Left ventricle myocardium inferior (tissue), 1 donor: Measurements from ENCODE around the gene KLF15. TPM values are rescaled to one million over a fixed set of nuclear protein-coding genes. Genes with fewer than 3 reads are reported as not detected.

Source experiments
- DNase-seq: peaks from one replicate; pipeline ENCODE4 v3.0.0-alpha.2; 2020
- H3K27ac ChIP-seq: fragments of 200-600 bp; replicated peaks from 2 replicates; pipeline ENCODE4 v1.8.0; 2021
- H3K27me3 ChIP-seq: fragments of 200-600 bp; 2 replicates; pipeline ENCODE4 v1.8.0; 2021; ENCODE audit warnings: low read depth
- H3K36me3 ChIP-seq: fragments of 200-600 bp; 2 replicates; pipeline ENCODE4 v1.8.0; 2021
- H3K4me1 ChIP-seq: fragments of 200-600 bp; 2 replicates; pipeline ENCODE4 v1.8.0; 2021
- H3K4me3 ChIP-seq: fragments of 200-600 bp; 2 replicates; pipeline ENCODE4 v1.8.0; 2021; ENCODE audit warnings: mild to moderate bottlenecking, moderate library complexity
- H3K9me3 ChIP-seq: fragments of 200-600 bp; replicated peaks from 2 replicates; pipeline ENCODE4 v1.8.0; 2021
- CTCF ChIP-seq: fragments of 200-600 bp; IDR thresholded peaks from 2 replicates; pipeline ENCODE4 v1.8.0; 2021; ENCODE audit warnings: antibody characterized with exemption, mild to moderate bottlenecking, borderline replicate concordance
- intact Hi-C: fragments of 100-400 bp; cut with micrococcal nuclease; formaldehyde crosslinking; loops from one replicate; pipeline ENCODE4 v1.11.0; 2022
- total RNA-seq: library from RNA; stranded (reverse); fragmentation: NEBNext Ultra II Directional; extraction: Animal tissue kit (Norgen Biotek cat#: 25700); gene quantifications from one replicate; pipeline ENCODE4 v1.2.1, GENCODE V29; 2021
- donor health status: DM: no; HTN: yes; CAD: no; lungs with severe emphysema.

Gene KLF15
- total RNA-seq, 1 donor from 2014 or later: 44.6 TPM

DNA sequence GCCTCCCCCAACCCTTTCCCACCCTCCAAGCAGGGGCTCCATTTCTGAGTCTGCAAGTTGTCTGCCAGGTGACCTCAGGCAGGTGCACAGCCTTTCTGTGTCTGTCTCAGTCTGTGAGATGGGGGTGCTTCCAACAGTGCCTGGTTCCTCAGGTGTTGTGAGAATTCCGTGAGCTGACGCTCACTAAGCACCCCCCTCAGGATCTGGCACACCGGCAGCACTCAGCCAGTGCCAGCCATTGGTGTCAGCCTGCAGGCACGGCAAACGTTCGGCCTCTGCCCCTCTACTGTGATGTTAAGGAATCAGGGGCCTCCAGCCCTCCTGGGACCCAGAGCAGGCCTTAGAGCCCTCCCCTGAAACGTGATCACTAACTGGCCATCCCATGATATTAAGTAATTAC is 2.4 kb downstream of the KLF15 start:
- intact Hi-C loops: loop anchor here (10.0 kb wide), 1 partner anchor 90 kb away; no protein-coding TSS in a partner anchor
- peak overlapping the region; percentile 87 for H3K4me3 ChIP-seq

DNA sequence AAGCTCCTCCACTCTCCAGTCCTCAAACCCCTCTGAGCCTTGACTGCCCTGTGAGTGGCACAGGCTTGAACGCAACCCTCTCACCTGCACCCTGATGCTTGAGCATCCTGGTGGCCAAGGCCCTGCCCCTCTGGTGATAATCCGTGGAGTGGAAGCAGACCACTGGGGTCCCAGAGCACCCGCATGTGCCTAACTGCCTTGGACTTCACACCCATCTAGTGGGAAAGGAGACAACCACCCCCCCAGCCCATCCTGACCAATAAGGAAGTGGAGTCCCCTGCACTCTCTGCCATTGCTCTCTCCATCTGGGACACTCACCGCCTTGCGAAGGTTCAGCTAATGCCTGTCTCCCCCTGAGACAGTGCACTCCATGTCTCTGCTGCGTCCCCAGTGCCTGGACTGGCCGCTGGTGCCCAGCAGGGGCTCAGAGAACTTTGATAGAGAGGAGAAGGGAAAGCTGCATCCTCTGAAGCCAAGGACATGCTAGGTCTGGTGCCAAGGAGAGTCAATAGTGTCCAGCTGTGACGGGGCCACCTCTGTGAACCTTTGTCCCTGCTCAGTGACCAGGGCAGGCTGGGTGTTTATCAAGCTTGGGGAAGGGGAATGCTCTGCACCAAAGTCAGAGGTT is 3.4 kb downstream of the KLF15 start:
- Histone ChIP-seq H3K36me3 (peaks cover 19% of the 10 kb centered on the region), H3K27ac (peak overlapping the region; percentile 97), H3K27me3 (no peaks in the 10 kb centered on the region), H3K9me3 (no peaks in the 10 kb centered on the region), H3K4me3 (peak overlapping the region; percentile 87), H3K4me1 (peaks cover 94% of the 10 kb centered on the region)
- TF ChIP-seq CTCF: no peak
- DNase-seq: no peak
- intact Hi-C loops: loop anchor here (10.0 kb wide), 1 partner anchor 89 kb away; no protein-coding TSS in a partner anchor

More for the DNA sequence above, 2.4 kb downstream of the KLF15 start:
- H3K9me3 ChIP-seq: peaks cover 8% of the 10 kb centered on the region
- peak overlapping the region; percentile 97 for H3K27ac ChIP-seq
- peaks cover 84% of the 10 kb centered on the region for H3K4me1 ChIP-seq
- H3K36me3 ChIP-seq: peaks cover 19% of the 10 kb centered on the region
- no peak for DNase-seq
- TF ChIP-seq CTCF: no peak
- no peaks in the 10 kb centered on the region for H3K27me3 ChIP-seq

- Histone ChIP-seq H3K27ac (peak overlapping the region; percentile 97), H3K27me3 (no peaks in the 10 kb centered on the region), H3K4me1 (peaks cover 95% of the 10 kb centered on the region), H3K4me3 (no peak overlapping the region), H3K9me3 (no peaks in the 10 kb centered on the region), H3K36me3 (peaks cover 19% of the 10 kb centered on the region)
- no peak for TF ChIP-seq CTCF
- DNase-seq: no peak
- intact Hi-C loops: loop anchor here (10.0 kb wide), 1 partner anchor 88 kb away; no protein-coding TSS in a partner anchor
Measured at GRCh38 chr3:126352476-126353454, 4.4 kb downstream of the KLF15 start.

GRCh38 chr3:126351771-126352475 is 5.3 kb downstream of the KLF15 start:
- DNase-seq: no peak
- Histone ChIP-seq H3K27me3 (no peaks in the 10 kb centered on the region), H3K27ac (peak overlapping the region; percentile 97), H3K36me3 (peaks cover 19% of the 10 kb centered on the region), H3K9me3 (no peaks in the 10 kb centered on the region), H3K4me3 (no peak overlapping the region), H3K4me1 (peaks cover 100% of the 10 kb centered on the region)
- peak; percentile 13 for TF ChIP-seq CTCF
- intact Hi-C loops: loop anchor here (10.0 kb wide), 1 partner anchor 87 kb away; no protein-coding TSS in a partner anchor

- no peak for DNase-seq
- Histone ChIP-seq H3K4me1 (peaks cover 100% of the 10 kb centered on the region), H3K4me3 (no peak overlapping the region), H3K27me3 (no peaks in the 10 kb centered on the region), H3K36me3 (peaks cover 19% of the 10 kb centered on the region), H3K27ac (peak overlapping the region; percentile 7), H3K9me3 (no peaks in the 10 kb centered on the region)
- no peak for TF ChIP-seq CTCF
- intact Hi-C loops: loop anchor here (10.0 kb wide), 1 partner anchor 86 kb away; no protein-coding TSS in a partner anchor
Measured at GRCh38 chr3:126351086-126351770, 6.0 kb downstream of the KLF15 start.
